ENCODE measurements around the gene SORCS3. TPM values are rescaled to one million over a fixed set of nuclear protein-coding genes. Genes with fewer than 3 reads are reported as not detected.

SORCS3 gene
- total RNA-seq, 1 donor, result 0.27 TPM

- H3K4me3 ChIP-seq (ENCODE audit: low read depth, low read length), result no peak overlapping the region
- no peak for DNase-seq (ENCODE audit: low read depth)
- TF ChIP-seq, protein P1, sequence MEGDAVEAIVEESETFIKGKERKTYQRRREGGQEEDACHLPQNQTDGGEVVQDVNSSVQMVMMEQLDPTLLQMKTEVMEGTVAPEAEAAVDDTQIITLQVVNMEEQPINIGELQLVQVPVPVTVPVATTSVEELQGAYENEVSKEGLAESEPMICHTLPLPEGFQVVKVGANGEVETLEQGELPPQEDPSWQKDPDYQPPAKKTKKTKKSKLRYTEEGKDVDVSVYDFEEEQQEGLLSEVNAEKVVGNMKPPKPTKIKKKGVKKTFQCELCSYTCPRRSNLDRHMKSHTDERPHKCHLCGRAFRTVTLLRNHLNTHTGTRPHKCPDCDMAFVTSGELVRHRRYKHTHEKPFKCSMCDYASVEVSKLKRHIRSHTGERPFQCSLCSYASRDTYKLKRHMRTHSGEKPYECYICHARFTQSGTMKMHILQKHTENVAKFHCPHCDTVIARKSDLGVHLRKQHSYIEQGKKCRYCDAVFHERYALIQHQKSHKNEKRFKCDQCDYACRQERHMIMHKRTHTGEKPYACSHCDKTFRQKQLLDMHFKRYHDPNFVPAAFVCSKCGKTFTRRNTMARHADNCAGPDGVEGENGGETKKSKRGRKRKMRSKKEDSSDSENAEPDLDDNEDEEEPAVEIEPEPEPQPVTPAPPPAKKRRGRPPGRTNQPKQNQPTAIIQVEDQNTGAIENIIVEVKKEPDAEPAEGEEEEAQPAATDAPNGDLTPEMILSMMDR (IDR thresholded peaks at IDR 0.05; ENCODE audit: insufficient read depth, low read length), result no peak
Measured at GRCh38 chr10:105197598-105198364, 556.7 kb downstream of the SORCS3 start.

DNA sequence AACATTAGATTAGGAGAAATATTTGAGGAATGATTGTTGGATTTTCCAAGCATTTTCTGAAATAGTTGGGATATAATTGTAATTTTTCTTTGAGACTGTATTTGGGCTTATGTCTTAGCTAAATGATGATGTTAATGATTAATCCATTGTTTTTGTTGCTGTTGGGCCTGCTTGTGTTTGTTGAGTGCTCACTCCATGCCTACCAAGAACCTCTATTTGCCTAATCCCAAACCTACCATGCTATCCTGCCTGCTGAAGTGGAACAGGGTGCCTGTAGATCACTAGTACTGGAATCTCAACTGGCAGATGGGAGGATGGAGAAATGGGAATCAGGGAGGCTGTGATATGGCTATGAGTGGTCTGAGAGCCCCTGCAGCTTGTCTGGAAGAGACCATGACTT is 565.5 kb downstream of the SORCS3 start:
- no peak overlapping the region for H3K4me3 ChIP-seq (ENCODE audit: low read depth, low read length)
- TF ChIP-seq, protein P1 (IDR thresholded peaks at IDR 0.05; ENCODE audit: insufficient read depth, low read length), result no peak
- no peak for DNase-seq (ENCODE audit: low read depth)

DNA sequence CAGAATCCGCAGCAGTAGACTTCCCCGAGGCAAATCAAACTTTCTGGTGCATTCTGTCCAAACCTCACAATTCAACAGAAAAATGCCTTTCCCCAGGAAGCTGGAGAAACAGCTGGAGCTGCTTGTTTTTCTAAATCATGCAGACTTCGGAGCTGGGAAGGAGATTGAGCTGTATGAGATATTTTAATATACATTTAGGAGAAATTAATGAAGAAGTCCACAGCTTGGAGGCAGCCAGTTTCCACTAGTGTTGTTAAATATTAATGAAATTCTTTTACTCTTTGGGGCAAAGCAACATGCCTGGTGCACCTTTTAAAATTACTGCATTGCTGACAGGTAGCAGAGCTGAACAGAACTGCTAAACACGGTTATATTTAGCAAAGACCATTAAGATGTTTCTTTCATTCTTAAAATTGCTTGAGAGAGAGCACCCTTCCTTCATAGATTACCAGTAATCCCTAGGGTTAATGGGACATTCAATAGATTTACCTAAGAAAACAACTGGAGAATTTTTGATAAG is 566.4 kb downstream of the SORCS3 start:
- H3K4me3 ChIP-seq (ENCODE audit: low read depth, low read length), result no peak overlapping the region
- TF ChIP-seq, protein P1 (IDR thresholded peaks at IDR 0.05; ENCODE audit: insufficient read depth, low read length), result no peak
- DNase-seq (ENCODE audit: low read depth), result no peak

DNA sequence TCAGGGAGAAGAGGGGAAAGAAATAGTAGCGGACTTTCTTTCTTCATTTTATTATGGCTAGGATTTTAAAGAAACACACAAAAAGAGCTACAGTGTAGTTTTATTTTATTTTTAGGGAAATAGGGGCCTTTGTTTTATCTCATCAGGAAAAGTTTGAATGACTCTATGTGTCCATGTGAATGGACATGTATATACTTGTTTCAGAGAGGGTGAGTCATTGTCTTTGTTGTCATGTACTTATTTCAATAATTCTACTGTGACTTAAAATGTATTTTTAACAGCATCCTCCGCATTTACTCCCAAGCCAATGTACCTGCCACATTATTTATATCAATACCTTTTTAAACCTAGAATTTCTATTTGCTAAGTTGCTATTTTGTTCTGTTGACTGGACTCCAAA is 569.5 kb downstream of the SORCS3 start:
- TF ChIP-seq, protein P1 (IDR thresholded peaks at IDR 0.05; ENCODE audit: insufficient read depth, low read length), result no peak
- DNase-seq (ENCODE audit: low read depth), result no peak
- no peak overlapping the region for H3K4me3 ChIP-seq (ENCODE audit: low read depth, low read length)

DNA sequence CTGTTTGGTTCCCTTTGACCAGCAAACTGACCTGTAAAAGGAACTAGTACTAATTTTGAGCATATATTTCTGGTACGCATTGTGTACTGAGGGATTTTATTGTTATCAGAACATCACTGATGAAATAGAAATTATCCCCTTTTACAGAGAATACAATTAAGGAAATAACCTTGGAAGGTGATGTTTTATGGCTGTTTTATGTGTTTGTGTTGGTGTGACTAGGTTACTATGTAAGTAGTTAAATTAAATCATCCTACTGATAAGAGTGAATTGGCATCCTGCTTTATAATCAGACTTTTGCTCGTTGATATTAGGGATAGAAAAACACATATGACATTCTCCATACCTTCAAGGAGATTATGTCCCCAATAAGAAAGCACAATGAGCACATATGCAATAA is 596.6 kb downstream of the SORCS3 start:
- H3K4me3 ChIP-seq (ENCODE audit: low read depth, low read length), result no peak overlapping the region
- TF ChIP-seq, protein P1 (IDR thresholded peaks at IDR 0.05; ENCODE audit: insufficient read depth, low read length), result no peak
- DNase-seq (ENCODE audit: low read depth), result no peak

GRCh38 chr10:105239311-105240219 is 598.5 kb downstream of the SORCS3 start:
- no peak overlapping the region for H3K4me3 ChIP-seq (ENCODE audit: low read depth, low read length)
- TF ChIP-seq, protein P1 (IDR thresholded peaks at IDR 0.05; ENCODE audit: insufficient read depth, low read length), result no peak
- DNase-seq (ENCODE audit: low read depth), result no peak

Data from fibroblast of the aortic adventitia (primary cell).